Measurements from ENCODE around the gene FBXL14. TPM values are rescaled to one million over a fixed set of nuclear protein-coding genes. Genes with fewer than 3 reads are reported as not detected.

Gene FBXL14
- total RNA-seq, 3 donors from 2014 or later: 8.2 to 12.9 (median 8.5) TPM

DNA sequence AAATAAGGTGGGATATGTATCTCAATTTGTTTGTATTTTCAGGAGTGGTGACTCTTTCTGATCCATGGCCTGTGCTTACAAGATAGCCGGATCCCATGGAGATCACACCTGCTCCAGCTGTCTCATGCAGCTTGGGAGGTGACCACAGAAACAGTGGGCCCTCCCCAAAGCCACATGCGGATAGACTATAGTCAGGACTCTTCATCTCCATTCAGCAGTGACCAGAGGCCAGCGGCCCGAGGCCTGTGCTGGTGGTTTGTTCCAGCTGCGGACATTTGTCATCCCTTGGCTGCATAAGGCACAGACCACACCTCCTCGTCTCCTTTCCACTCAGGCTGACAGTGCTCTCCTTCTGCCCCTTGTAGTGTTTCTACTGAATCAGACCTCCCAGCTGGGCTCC lies 20.0 kb upstream of the FBXL14 start:
- H3K27me3 ChIP-seq: no peaks in the 10 kb centered on the region
- H3K4me3 ChIP-seq: no peak overlapping the region
- no peak for DNase-seq (ENCODE audit: low spot score in 2 of 2)
- H3K27ac ChIP-seq: no peak overlapping the region
- H3K4me1 ChIP-seq: no peaks in the 10 kb centered on the region
- intact Hi-C loops (cut with DNase I; ENCODE audit: low total_unique reads): no loop called here
- TF ChIP-seq POLR2A (IDR thresholded peaks at IDR 0.05) (no peak), POLR2AphosphoS5 (IDR thresholded peaks at IDR 0.05) (no peak), CTCF (IDR thresholded peaks at IDR 0.05) (no peak)
- no peaks in the 10 kb centered on the region for H3K9me3 ChIP-seq
- no peaks in the 10 kb centered on the region for H3K36me3 ChIP-seq

DNA sequence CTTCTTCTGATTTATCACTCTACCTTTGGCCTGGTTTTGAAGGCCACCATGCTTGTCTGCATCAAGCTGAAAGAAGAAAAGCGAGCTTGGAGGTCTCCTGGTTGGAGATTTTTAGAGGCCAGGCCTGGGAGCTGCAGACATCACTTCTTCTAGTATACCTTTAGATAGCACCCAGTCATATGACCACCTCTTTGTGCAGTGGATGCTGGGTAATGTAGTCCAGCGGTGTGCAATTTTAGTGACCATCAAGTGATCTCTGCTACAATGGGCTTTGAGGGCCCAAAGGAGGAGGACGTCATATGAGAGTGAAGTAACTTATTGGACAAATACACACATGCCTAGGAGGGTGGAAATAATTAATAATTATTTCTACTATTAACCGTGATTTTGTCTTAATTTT lies 19.5 kb upstream of the FBXL14 start:
- intact Hi-C loops (cut with DNase I; ENCODE audit: low total_unique reads): no loop called here
- Histone ChIP-seq H3K27ac (no peak overlapping the region), H3K9me3 (no peaks in the 10 kb centered on the region), H3K4me1 (no peaks in the 10 kb centered on the region), H3K27me3 (no peaks in the 10 kb centered on the region), H3K36me3 (no peaks in the 10 kb centered on the region), H3K4me3 (no peak overlapping the region)
- DNase-seq (ENCODE audit: low spot score in 2 of 2): no peak
- no peak for TF ChIP-seq CTCF (IDR thresholded peaks at IDR 0.05)
- TF ChIP-seq POLR2AphosphoS5 (IDR thresholded peaks at IDR 0.05): no peak
- TF ChIP-seq POLR2A (IDR thresholded peaks at IDR 0.05): no peak

DNA sequence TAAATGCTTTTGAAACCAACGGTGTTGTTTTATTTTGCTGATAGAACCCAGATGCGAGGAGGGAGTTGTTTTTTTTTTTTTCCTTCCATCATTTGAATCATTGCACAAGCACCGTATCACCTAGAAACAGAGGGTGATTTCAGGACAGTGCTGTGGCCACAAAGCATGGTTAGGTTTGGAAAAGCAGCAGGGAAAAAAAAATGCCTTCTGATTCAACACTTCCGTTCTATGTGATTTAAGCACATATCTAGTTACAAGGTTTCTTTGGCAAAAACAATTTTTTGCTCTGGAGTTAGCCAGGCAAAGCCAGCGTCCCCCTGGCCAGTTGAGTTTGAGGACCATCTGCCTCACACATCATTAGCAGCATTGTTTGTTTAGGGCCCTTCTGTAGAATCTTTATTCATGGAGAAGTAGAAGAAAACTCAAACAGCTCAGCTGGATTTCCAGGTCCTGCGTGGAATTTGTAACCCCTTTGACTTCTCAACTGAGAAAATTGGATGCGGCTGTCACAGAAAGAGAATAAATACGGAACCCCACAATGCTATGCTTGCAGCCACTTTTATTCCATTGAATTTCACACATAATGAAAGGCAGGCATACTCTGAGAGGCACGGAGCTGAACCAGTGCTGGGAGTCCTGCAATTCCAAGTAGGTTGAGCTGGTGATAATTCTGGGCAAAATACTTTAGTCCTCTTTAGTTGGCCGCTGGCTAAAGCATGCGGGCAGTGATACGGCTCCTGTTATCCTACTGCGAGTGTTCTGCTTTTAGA lies 17.6 kb upstream of the FBXL14 start:
- DNase-seq (ENCODE audit: low spot score in 2 of 2): no peak
- Histone ChIP-seq H3K27me3 (no peaks in the 10 kb centered on the region), H3K9me3 (no peaks in the 10 kb centered on the region), H3K4me1 (no peaks in the 10 kb centered on the region), H3K4me3 (no peak overlapping the region), H3K27ac (peak overlapping the region; percentile 38 to 54), H3K36me3 (no peaks in the 10 kb centered on the region)
- intact Hi-C loops (cut with DNase I; ENCODE audit: low total_unique reads): no loop called here
- TF ChIP-seq POLR2AphosphoS5 (IDR thresholded peaks at IDR 0.05): no peak
- no peak for TF ChIP-seq CTCF (IDR thresholded peaks at IDR 0.05)
- TF ChIP-seq POLR2A (IDR thresholded peaks at IDR 0.05): no peak

- DNase-seq (ENCODE audit: low spot score in 2 of 2): no peak
- H3K4me1 ChIP-seq: no peaks in the 10 kb centered on the region
- H3K9me3 ChIP-seq: no peaks in the 10 kb centered on the region
- no peak for TF ChIP-seq POLR2AphosphoS5 (IDR thresholded peaks at IDR 0.05)
- TF ChIP-seq POLR2A (IDR thresholded peaks at IDR 0.05): no peak
- no peak for TF ChIP-seq CTCF (IDR thresholded peaks at IDR 0.05)
- H3K27ac ChIP-seq: no peak overlapping the region
- H3K4me3 ChIP-seq: no peak overlapping the region
- intact Hi-C loops (cut with DNase I; ENCODE audit: low total_unique reads): no loop called here
- no peaks in the 10 kb centered on the region for H3K36me3 ChIP-seq
- no peaks in the 10 kb centered on the region for H3K27me3 ChIP-seq
These were observed 15.8 kb upstream of the FBXL14 start for GRCh38 chr12:1610072-1610643.

DNA sequence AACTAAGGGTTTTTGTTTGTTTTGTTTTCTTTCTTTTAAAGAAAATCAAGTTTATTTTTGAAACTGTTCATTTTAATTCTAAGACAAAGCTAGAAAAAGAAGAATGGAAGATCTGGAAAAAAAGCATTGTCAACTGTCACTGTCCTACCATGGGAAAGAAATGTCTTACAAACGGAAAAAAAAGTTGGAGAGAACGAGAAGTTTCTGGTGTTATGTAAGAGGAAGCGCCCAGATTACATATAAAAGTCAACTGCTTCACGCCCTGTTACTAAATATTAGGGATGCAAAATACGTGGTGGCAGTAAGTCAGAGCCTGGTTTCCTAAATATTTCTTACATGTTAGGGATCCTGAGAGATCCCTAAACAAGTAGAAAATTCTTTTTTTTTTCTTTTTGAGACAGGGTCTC lies 14.3 kb upstream of the FBXL14 start:
- intact Hi-C loops (cut with DNase I; ENCODE audit: low total_unique reads): no loop called here
- Histone ChIP-seq H3K36me3 (no peaks in the 10 kb centered on the region), H3K27ac (no peak overlapping the region), H3K9me3 (no peaks in the 10 kb centered on the region), H3K4me1 (no peaks in the 10 kb centered on the region), H3K27me3 (no peaks in the 10 kb centered on the region), H3K4me3 (no peak overlapping the region)
- TF ChIP-seq POLR2A (IDR thresholded peaks at IDR 0.05) (no peak), CTCF (IDR thresholded peaks at IDR 0.05) (no peak), POLR2AphosphoS5 (IDR thresholded peaks at IDR 0.05) (no peak)
- no peak for DNase-seq (ENCODE audit: low spot score in 2 of 2)

Measured in breast epithelium (tissue), 4 donors.